ES-I3 (cell line): Measurements from ENCODE around the gene CLIC4.
"Not testable (repeated sequence)": the region's sequence is repeated elsewhere in the genome, so short reads cannot be mapped to it uniquely, and the experiment has no call there.

Experiments used
- H3K36me3 ChIP-seq: 2 replicates; pipeline ENCODE4 v1.6.1; 2013; ENCODE audit warnings: mild to moderate bottlenecking, low read length, control low read depth, moderate library complexity; ENCODE audit not compliant: insufficient read depth
- H3K4me1 ChIP-seq: 2 replicates; pipeline ENCODE4 v1.6.1; 2013; ENCODE audit warnings: mild to moderate bottlenecking, control low read depth, low read length; ENCODE audit not compliant: insufficient read depth
- H3K9ac ChIP-seq: 2 replicates; pipeline ENCODE4 v1.6.1; 2013; ENCODE audit warnings: low read depth, mild to moderate bottlenecking, low read length, moderate library complexity
- H3K9me3 ChIP-seq: 2 replicates; pipeline ENCODE4 v1.6.1; 2013; ENCODE audit warnings: mild to moderate bottlenecking, low read length, moderate library complexity; ENCODE audit not compliant: control insufficient read depth, insufficient read depth

CLIC4 gene

DNA sequence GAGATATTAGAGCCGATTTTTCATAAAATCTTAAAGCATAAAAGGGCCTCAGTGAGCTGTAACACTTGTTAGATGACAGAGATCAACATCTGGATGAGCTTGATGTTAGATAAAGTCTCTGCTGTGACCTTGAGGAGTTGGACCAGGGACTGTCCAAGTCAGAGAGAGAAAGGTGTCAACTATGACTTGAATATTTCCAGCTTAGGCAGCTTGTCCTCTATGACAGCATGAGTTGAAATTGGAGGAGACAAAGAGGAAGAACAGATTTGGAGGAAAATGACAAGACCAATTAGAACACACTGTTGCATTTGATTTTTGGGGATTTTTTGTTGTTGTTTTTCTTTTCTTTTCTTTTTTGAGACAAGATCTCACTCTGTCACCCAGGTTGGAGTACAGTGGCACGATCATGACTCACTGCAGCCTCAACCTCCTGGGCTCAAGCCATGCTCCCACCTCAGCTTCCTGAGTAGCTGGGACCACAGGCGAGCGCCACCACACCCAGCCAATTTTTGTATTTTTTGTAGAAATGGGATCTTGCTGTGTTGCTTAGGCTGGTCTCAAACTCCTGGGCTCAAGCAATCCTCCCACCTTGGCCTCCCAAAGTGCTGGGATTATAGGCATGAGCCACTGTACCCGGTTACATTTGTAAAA lies 35.3 kb upstream of the CLIC4 start:
- no peaks in the 10 kb centered on the region for H3K9me3 ChIP-seq
- peaks cover 5% of the 10 kb centered on the region; the same call in 1 of the 2 replicates for H3K4me1 ChIP-seq
- no peak overlapping the region for H3K9ac ChIP-seq
- no peaks in the 10 kb centered on the region for H3K36me3 ChIP-seq

DNA sequence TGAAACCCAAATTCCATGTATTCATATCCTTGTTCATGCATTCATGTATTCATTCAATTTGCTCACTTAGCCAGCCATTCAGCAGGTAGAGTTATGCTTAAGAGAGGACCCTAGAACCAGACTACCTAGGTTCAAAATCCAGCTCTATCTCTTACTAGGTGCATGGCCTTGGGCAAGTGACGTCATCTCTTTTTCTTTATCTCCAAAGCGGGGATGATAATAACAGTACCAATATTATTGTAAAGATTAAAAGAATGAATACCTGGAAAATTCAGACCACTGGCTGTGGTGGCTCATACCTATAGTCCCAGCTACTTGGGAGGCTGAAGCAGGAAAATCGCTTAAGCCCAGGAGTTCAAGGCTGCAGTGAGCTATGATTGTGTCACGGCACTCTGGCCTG lies 33.9 kb upstream of the CLIC4 start:
- Histone ChIP-seq H3K9me3 (no peaks in the 10 kb centered on the region), H3K9ac (no peak overlapping the region), H3K4me1 (no peaks in the 10 kb centered on the region)

DNA sequence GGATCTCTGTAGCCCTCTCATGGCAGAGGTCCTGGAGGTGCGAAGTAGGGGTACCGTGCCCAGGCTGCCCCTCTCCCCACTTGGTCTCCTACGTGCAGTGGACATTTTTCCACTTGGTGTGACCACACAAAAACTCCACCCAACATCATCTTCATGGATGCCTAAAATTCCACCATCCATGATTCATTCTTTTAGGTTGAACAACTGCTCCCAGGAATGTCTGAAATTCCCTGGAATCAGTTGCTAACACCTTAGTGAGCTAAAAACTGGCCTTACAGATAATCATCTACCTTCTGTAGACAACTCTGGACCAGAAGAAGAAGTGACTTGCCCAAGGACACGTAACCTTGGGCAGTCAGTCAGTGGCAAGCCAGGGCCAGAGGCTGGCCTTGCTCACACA lies 32.1 kb upstream of the CLIC4 start:
- Histone ChIP-seq H3K9ac (no peak overlapping the region), H3K9me3 (no peaks in the 10 kb centered on the region), H3K36me3 (no peaks in the 10 kb centered on the region), H3K4me1 (no peaks in the 10 kb centered on the region)

More for the DNA sequence above, 33.9 kb upstream of the CLIC4 start:
- no peaks in the 10 kb centered on the region for H3K36me3 ChIP-seq

DNA sequence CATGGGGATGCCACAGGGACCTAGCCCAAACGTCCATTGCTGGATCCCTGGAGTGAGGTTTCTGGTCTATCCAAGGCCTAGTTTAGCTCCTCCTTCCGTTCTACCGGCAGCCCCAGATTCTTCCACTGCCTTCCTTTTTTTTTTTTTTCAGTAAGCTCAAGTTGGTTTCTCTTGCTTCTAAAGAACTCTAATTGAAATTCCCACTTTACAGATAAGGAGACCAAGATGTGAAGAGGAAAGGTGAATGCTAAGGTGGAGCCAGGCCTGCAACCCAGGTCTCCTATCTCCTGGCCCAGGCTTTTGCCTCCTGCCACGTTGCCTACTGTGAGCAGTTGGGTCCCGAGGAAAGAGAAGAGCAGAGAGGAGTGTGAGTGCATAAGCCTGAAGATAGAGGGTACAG lies 31.5 kb upstream of the CLIC4 start:
- Histone ChIP-seq H3K9me3 (no peaks in the 10 kb centered on the region), H3K36me3 (no peaks in the 10 kb centered on the region), H3K4me1 (no peaks in the 10 kb centered on the region), H3K9ac (no peak overlapping the region)

DNA sequence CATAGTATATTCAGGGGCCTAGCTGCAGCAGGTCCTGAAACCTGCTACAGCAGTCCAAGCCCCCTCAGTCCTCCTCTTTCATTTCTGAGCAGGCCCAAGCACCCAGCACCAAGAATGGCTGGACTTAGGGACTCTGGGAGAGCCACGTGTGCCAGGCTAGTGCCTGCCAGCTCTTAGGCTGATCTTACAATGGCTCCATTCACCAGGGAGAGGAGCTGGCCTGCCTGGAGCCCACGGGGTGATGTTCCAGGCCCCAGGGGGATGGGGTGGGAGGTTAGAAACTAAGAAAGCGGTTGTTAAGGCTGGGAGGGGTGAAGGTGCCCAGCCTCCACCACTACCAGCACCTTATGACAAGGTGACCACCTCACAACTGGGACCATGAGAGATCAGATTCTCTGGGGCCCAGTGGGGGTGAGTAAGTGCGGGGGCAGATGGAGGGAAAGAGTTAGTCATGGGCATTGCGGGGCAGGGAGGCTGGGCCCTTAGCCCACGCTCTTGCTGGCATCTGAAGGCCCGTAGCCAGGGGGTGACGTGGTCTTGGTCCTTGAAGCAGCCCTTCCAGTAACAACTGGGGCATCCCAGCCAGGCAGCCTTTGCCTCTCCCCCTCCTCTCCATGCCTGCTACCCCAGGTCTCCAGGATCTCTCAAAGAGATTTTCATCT lies 30.3 kb upstream of the CLIC4 start:
- Histone ChIP-seq H3K9me3 (no peaks in the 10 kb centered on the region), H3K9ac (no peak overlapping the region), H3K36me3 (no peaks in the 10 kb centered on the region), H3K4me1 (no peaks in the 10 kb centered on the region; the same call in 1 of the 2 replicates)

DNA sequence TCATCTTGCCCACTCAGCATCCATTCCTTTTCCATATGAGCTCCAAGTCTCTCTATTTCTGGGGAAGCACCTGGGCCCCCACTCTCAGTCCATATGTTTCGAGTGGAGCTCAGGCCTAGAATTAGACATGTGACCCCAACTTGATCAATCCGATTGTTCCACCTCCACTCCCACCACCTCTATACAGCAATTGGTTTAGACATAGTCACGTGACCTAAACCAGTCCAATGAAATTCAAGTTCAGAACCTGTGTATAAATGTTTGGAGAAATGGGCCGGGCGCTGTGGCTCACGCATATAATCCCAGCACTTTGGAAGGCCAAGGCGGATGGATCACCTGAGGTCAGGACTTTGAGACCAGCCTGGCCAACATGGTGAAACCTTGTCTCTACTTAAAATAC lies 29.6 kb upstream of the CLIC4 start:
- Histone ChIP-seq H3K4me1 (no peaks in the 10 kb centered on the region; the same call in 1 of the 2 replicates), H3K9me3 (no peaks in the 10 kb centered on the region), H3K9ac (no peak overlapping the region), H3K36me3 (no peaks in the 10 kb centered on the region)

DNA sequence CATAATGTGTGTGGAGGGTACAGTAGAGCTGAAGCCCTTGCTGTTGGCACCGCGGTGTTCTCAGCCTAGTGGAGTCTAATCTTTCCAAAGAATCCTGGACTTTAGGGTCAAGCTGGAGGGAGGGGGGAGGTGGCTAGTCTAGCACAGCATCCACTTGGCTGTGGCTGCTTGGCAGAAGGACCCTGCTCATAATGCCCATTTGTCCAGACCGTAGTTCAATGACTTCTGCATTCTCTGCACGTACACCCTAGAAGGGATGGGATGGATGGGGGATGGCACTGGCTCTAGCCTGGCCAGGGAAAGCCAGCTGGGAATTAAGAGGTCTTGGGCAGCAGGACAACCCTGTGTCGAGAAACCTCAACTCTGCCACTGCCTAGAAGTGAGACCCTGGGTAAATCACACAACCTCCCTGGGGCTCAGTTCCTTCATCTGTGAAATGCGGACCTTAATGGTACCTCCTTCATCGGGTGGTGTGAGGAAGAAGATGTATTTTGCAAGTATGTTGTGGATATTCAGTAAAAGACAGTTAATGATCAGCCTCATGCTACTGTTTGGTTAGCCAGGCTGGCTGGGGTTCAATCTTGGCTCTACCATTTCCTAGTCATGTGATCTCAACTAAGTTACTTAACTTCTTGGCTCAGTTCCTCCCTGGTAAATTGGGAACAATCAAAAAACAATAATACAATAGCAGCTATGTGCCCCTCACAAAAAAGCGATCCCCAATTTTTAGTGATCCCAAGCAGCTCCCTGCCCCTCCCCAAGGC lies 27.2 kb upstream of the CLIC4 start:
- Histone ChIP-seq H3K9me3 (no peaks in the 10 kb centered on the region), H3K9ac (no peak overlapping the region), H3K36me3 (no peaks in the 10 kb centered on the region), H3K4me1 (no peaks in the 10 kb centered on the region; the same call in 1 of the 2 replicates)

DNA sequence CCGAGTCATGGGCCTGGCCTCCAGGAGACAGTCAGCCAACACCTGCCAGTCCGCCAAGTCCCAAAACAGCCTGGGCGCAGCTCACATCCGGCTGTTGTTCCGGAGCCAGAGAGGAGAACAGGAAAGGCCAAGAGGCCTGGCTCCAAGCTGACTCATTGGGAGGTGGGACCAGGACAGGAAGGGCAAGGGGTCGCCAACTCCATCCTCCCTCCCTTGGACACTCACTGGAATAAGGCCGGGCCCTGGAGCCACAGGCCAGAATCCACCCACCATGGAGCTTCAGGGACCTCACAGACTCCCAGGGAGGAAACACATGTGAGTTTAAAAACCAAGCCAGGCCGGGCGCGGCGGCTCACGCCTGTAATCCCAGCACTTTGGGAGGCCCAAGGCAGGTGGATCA lies 25.1 kb upstream of the CLIC4 start:
- H3K4me1 ChIP-seq = no peaks in the 10 kb centered on the region; the same call in 1 of the 2 replicates
- H3K9ac ChIP-seq = no peak overlapping the region
- H3K9me3 ChIP-seq = no peaks in the 10 kb centered on the region
- H3K36me3 ChIP-seq = no peaks in the 10 kb centered on the region

DNA sequence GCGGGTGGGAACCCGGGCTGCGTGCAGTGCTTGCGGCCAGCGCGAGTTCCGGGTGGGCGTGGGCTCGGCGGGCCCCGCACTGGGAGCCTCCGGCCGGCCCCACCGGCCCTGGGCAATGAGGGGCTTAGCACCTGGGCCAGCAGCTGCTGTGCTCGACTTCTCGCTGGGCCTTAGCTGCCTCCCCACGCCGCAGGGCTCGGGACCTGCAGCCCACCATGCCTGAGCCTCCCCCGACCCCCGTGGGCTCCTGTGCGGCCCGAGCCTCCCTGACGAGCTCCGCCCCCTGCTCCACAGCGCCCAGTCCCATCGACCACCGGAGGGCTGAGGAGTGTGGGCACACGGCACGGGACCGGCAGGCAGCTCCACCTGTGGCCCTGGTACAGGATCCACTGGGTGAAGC lies 23.7 kb upstream of the CLIC4 start:
- peaks cover under 1% of the 10 kb centered on the region; the same call in 1 of the 2 replicates for H3K4me1 ChIP-seq
- H3K9me3 ChIP-seq = no peaks in the 10 kb centered on the region
- no peak overlapping the region for H3K9ac ChIP-seq
- H3K36me3 ChIP-seq = no peaks in the 10 kb centered on the region

DNA sequence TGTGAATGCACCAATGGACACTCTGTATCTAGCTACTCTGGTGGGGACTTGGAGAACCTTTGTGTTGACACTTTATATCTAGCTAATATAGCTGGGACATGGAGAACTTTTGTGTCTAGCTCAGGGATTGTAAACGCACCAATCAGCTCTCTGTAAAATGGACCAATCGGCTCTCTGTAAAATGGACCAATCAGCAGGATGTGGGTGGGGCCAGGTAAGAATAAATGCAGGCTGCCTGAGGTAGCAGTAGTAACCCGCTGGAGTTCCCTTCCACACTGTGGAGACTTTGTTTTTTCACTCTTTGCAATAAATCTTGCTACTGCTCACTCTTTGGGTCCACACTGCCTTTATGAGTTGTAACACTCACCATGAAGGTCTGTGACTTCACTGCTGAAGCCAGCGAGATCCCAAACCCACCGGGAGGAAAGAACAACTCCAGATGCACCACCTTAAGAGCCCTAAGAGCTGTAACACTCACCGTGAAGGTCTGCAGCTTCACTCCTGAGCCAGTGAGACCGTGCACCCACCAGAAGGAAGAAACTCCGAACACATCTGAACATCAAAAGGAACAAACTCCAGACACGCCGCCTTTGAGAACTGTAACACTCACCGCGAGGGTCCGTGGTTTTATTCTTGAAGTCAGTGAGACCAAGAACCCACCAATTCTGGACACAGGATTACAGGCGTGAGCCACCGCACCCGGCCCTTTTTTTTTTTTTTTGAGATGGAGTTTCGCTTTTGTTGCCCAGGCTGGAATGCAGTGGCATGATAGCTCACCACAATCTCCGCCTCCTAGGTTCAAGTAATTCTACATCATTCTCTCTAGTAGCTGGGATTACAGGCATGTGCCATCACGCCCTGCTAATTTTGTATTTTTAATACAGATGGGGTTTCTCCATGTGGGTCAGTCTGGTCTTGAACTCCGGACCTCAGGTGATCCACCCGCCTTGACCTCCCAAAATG lies 22.9 kb upstream of the CLIC4 start:
- H3K4me1 ChIP-seq, H3K9ac ChIP-seq, H3K9me3 ChIP-seq, H3K36me3 ChIP-seq: not testable (repeated sequence)

DNA sequence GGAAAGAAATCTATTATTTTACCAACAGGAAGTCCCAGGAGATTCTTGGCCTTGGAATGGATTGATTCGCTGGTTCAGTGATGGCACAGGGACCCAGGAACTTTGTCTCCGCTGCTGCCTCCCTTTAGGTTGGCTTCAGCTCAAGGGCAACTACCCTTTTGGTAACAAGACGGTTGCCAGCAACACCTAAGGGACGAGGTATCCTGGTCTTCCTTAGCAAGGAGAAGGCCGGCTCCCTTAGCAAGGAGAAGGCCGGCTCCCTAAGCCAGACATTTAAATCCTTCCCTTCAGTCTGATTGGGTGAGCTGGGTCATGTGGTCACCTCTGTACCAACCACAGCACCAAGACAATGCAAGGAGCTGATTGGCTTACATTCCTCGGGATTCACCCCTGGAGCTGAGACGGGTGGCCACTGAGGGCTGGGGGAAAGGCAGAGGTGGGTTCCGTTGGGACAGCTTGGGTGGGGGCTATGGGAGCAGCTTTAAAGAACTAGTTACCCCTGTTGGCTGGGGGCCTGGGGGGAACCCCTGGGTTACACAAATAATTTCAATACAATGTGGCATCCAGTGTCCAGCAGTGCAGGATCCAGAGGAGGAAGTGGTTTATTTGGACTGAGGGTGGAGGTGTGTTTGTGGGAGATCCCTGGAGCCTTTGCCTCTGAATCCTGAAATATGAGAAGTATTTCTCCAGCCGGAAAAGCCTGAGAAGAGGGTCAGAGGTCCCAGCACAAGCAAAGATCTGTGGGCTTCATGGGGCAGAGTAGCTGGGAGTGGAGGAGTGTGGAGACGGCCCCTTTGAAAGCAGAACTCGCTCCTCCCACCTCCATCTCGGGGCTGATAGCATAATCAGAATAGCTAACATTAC lies 20.7 kb upstream of the CLIC4 start:
- Histone ChIP-seq H3K36me3 (no peaks in the 10 kb centered on the region), H3K4me1 (peaks cover 3% of the 10 kb centered on the region; the same call in 1 of the 2 replicates), H3K9me3 (no peaks in the 10 kb centered on the region), H3K9ac (peak overlapping the region; percentile 48; the same call in 1 of the 2 replicates)

DNA sequence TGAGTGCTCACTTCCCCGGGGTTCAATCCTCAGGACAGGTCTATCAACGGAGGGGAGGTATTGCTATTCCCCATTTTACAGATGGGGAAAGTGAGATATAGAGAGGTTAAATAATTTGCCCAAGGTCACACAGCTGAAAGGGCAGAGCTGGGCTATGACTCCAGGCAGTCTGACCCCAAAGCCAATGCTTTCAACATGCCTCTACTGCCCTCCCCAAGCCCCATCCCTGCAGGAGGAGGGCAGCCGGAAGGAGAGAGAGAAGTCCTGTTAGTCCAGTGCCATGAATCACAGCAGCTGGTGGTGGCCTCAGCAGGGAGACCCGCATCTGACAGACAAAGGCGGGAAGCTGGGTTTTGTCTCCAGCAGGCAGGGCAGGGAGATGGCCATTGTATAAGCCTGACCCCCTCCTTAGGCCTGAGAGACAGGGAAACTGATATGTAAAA lies 20.0 kb upstream of the CLIC4 start:
- Histone ChIP-seq H3K9ac (peak overlapping the region; percentile 48; the same call in 1 of the 2 replicates), H3K9me3 (no peaks in the 10 kb centered on the region), H3K36me3 (no peaks in the 10 kb centered on the region), H3K4me1 (peaks cover 3% of the 10 kb centered on the region; the same call in 1 of the 2 replicates)

DNA sequence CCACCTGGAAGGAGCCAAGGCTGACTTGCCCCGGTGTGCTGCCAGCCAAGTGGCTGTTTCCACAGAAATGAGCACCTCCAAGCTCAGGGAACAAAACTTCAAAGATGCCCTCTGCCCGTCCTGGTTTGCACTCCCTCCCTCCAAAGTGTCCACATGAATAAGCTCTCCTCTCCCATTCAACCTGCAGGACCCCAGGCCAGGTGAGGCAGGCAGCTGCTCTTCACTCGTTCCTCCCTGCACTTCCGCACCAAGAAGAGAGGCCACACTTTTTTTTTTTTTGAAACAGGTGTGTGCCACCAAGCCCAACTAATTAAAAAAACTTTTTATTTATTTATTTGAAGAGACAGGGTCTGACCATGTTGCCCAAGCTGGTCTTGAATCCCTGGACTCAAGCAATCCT lies 18.5 kb upstream of the CLIC4 start:
- Histone ChIP-seq H3K9ac (no peak overlapping the region), H3K36me3 (no peaks in the 10 kb centered on the region), H3K9me3 (no peaks in the 10 kb centered on the region), H3K4me1 (peaks cover 11% of the 10 kb centered on the region; the same call in 1 of the 2 replicates)
